Suprapubic skin (tissue), 4 donors: ENCODE data around the gene DZIP1.
"Not testable (repeated sequence)": the region's sequence is repeated elsewhere in the genome, so short reads cannot be mapped to it uniquely, and the experiment has no call there.

ENCODE experiments used
- CTCF ChIP-seq, 2 donors: fragments of 200-600 bp in 1 of 2; fragments of 450-650 bp in 1 of 2; sonication (generic) in 1 of 2; IDR thresholded peaks; one replicate each; pipeline ENCODE4 v1.5.1; 2016 to 2019; ENCODE audit warnings: antibody characterized with exemption in 2 of 2, mild to moderate bottlenecking in 1 of 2, moderate library complexity in 1 of 2
- EP300 ChIP-seq: sonication (generic); formaldehyde crosslinking; IDR thresholded peaks from one replicate; pipeline ENCODE4 v1.6.1; 2017; ENCODE audit warnings: antibody characterized with exemption
- POLR2A ChIP-seq, 2 donors: fragments of 450-650 bp; IDR thresholded peaks; one replicate each; pipeline ENCODE4 v1.6.1; 2017; ENCODE audit warnings: antibody characterized with exemption in 2 of 2, mild to moderate bottlenecking in 2 of 2, moderate library complexity in 2 of 2
- POLR2AphosphoS5 ChIP-seq, 3 donors: sonication (generic); formaldehyde crosslinking; IDR thresholded peaks; one replicate each; pipeline ENCODE4 v1.6.1; 2017; ENCODE audit warnings: antibody characterized with exemption in 3 of 3

- TF ChIP-seq EP300; CTCF (IDR thresholded peaks at IDR 0.05); POLR2A (IDR thresholded peaks at IDR 0.05); POLR2AphosphoS5 (IDR thresholded peaks at IDR 0.05): not testable (repeated sequence)
Measured at GRCh38 chr13:95684960-95685359, 40.5 kb upstream of the DZIP1 start.
